ENCODE measurements around the gene HMGXB3. TPM values are rescaled to one million over a fixed set of nuclear protein-coding genes. Genes with fewer than 3 reads are reported as not detected.

The HMGXB3 gene
- total RNA-seq, 2 experiments from 2014 or later: 27.4 to 29.3 TPM

GRCh38 chr5:150007050-150007449, 6.5 kb downstream of the HMGXB3 start:
- H3K27me3 ChIP-seq (ENCODE audit: control insufficient read depth in 1 of 2, insufficient read depth in 2 of 2, low read length in 2 of 2): no peaks in the 10 kb centered on the region
- intact Hi-C loops (cut with DNase I, micrococcal nuclease): no loop called here
- H3K27ac ChIP-seq (ENCODE audit: low read depth in 1 of 2, low read length in 2 of 2): no peak overlapping the region
- H3K9me3 Mint-ChIP-seq: no peaks in the 10 kb centered on the region
- H3K27ac Mint-ChIP-seq: no peak overlapping the region
- H3K4me3 Mint-ChIP-seq: no peak overlapping the region
- peaks cover 12% of the 10 kb centered on the region for H3K4me1 ChIP-seq (ENCODE audit: insufficient read depth, low read length)
- H3K36me3 Mint-ChIP-seq (ENCODE audit: low read depth): peaks cover 84% of the 10 kb centered on the region
- peaks cover 69% of the 10 kb centered on the region for H3K36me3 ChIP-seq (ENCODE audit: insufficient read depth, low read length)
- DNase-seq (no peak), ATAC-seq (ENCODE audit: poor library complexity) (no peak)
- CTCF ChIA-PET: interaction anchor here (1.0 kb wide), 1 partner anchor 16 kb away, joined by 4 read pairs; no protein-coding TSS in a partner anchor
- POLR2A ChIA-PET: no interaction called here
- H3K4me1 Mint-ChIP-seq (ENCODE audit: low read depth): peaks cover 36% of the 10 kb centered on the region
- no peaks in the 10 kb centered on the region for H3K9me3 ChIP-seq (ENCODE audit: control insufficient read depth in 1 of 2, insufficient read depth in 1 of 2, low read length in 2 of 2)
- no peaks in the 10 kb centered on the region for H3K27me3 Mint-ChIP-seq
- TF ChIP-seq CTCF (IDR thresholded peaks at IDR 0.05): no peak
- H3K4me3 ChIP-seq (ENCODE audit: low read length): no peak overlapping the region

- Mint-ChIP-seq H3K27me3 (no peaks in the 10 kb centered on the region), H3K4me1 (ENCODE audit: low read depth) (peaks cover 23% of the 10 kb centered on the region), H3K36me3 (ENCODE audit: low read depth) (peaks cover 98% of the 10 kb centered on the region), H3K27ac (no peak overlapping the region), H3K4me3 (no peak overlapping the region), H3K9me3 (no peaks in the 10 kb centered on the region)
- peaks cover 90% of the 10 kb centered on the region for H3K36me3 ChIP-seq (ENCODE audit: insufficient read depth, low read length)
- no peaks in the 10 kb centered on the region for H3K9me3 ChIP-seq (ENCODE audit: control insufficient read depth in 1 of 2, insufficient read depth in 1 of 2, low read length in 2 of 2)
- no peak for ATAC-seq (ENCODE audit: poor library complexity)
- intact Hi-C loops (cut with DNase I, micrococcal nuclease): no loop called here
- ChIA-PET POLR2A (no interaction called here), CTCF (interaction anchor here (0.5 kb wide), 1 partner anchor 83 kb away, joined by 3 read pairs; no protein-coding TSS in a partner anchor)
- no peak overlapping the region for H3K4me3 ChIP-seq (ENCODE audit: low read length)
- DNase-seq: no peak
- no peaks in the 10 kb centered on the region for H3K27me3 ChIP-seq (ENCODE audit: control insufficient read depth in 1 of 2, insufficient read depth in 2 of 2, low read length in 2 of 2)
- no peaks in the 10 kb centered on the region for H3K4me1 ChIP-seq (ENCODE audit: insufficient read depth, low read length)
- no peak overlapping the region for H3K27ac ChIP-seq (ENCODE audit: low read depth in 1 of 2, low read length in 2 of 2)
- no peak for TF ChIP-seq CTCF (IDR thresholded peaks at IDR 0.05)
These were observed 9.3 kb downstream of the HMGXB3 start for GRCh38 chr5:150009671-150010387.

- no peak for DNase-seq
These were observed 13.4 kb downstream of the HMGXB3 start for GRCh38 chr5:150013931-150014330.

More at GRCh38 chr5:150013931-150014330, 13.4 kb downstream of the HMGXB3 start:
- H3K27me3 ChIP-seq (ENCODE audit: control insufficient read depth in 1 of 2, insufficient read depth in 2 of 2, low read length in 2 of 2): no peaks in the 10 kb centered on the region
- H3K9me3 Mint-ChIP-seq: no peaks in the 10 kb centered on the region
- no peak for TF ChIP-seq CTCF (IDR thresholded peaks at IDR 0.05)
- no peak overlapping the region for H3K4me3 Mint-ChIP-seq
- H3K27ac ChIP-seq (ENCODE audit: low read depth in 1 of 2, low read length in 2 of 2): no peak overlapping the region
- H3K27me3 Mint-ChIP-seq: no peaks in the 10 kb centered on the region
- no peaks in the 10 kb centered on the region for H3K9me3 ChIP-seq (ENCODE audit: control insufficient read depth in 1 of 2, insufficient read depth in 1 of 2, low read length in 2 of 2)
- H3K27ac Mint-ChIP-seq: no peak overlapping the region
- ChIA-PET POLR2A (no interaction called here), CTCF (no interaction called here)
- no peaks in the 10 kb centered on the region for H3K4me1 ChIP-seq (ENCODE audit: insufficient read depth, low read length)
- intact Hi-C loops (cut with DNase I, micrococcal nuclease): no loop called here
- peaks cover under 1% of the 10 kb centered on the region for H3K4me1 Mint-ChIP-seq (ENCODE audit: low read depth)
- ATAC-seq (ENCODE audit: poor library complexity): no peak
- H3K36me3 Mint-ChIP-seq (ENCODE audit: low read depth): peaks cover 100% of the 10 kb centered on the region
- H3K36me3 ChIP-seq (ENCODE audit: insufficient read depth, low read length): peaks cover 92% of the 10 kb centered on the region
- H3K4me3 ChIP-seq (ENCODE audit: low read length): no peak overlapping the region

All from CD4-positive, alpha-beta T cell (primary cell).